GM12878 (cell line): Measurements from ENCODE around the gene THAP3. TPM values are rescaled to one million over a fixed set of nuclear protein-coding genes. Genes with fewer than 3 reads are reported as not detected.

Source experiments
- ATAC-seq: fragments of 200-7000 bp; cut with Tn5 transposase; 3 replicates; pipeline ENCODE4 v1.9.1; 2020; ENCODE audit warnings: mild to moderate bottlenecking, moderate library complexity
- BruUV-seq: library from RNA; stranded (reverse); fragments of 400-500 nt; replicated peaks from 2 replicates; lab custom pipeline; 2021; lab: Mats Ljungman, UMichigan
- CTCF ChIA-PET: fragments of 300-600 bp; sonication (Branson Sonifier 250); formaldehyde crosslinking; extraction: SDS; loops from one replicate; lab custom pipeline; 2021; ENCODE audit warnings: inconsistent platforms; lab: Yijun Ruan, JAX
- POLR2A ChIA-PET: fragments of 350-600 bp; formaldehyde crosslinking; extraction: SDS; loops from one replicate; lab custom pipeline; 2021; ENCODE audit warnings: inconsistent platforms; lab: Charles Lee
- RAD21 ChIA-PET: fragments of 300-600 bp; sonication (Branson Sonifier 250); formaldehyde crosslinking; loops from one replicate; lab custom pipeline; 2023; ENCODE audit warnings: antibody characterized with exemption; ENCODE audit not compliant: unreplicated experiment; lab: Charles Lee
- SMC1A ChIA-PET: fragments of 300-600 bp; sonication (Branson Sonifier 250); formaldehyde crosslinking; loops from one replicate; lab custom pipeline; 2023; ENCODE audit not compliant: unreplicated experiment, uncharacterized antibody; lab: Charles Lee
- DNase-seq: peaks from one replicate; pipeline ENCODE4 v3.0.0-alpha.2; 2011; ENCODE audit warnings: low read depth, low spot score
- FAIRE-seq: peaks from 3 replicates; lab custom pipeline; 2011; peaks lifted over from hg19 to GRCh38; lab: Jason Lieb, UNC
- H2AFZ ChIP-seq: 2 replicates; pipeline ENCODE4 v1.6.0; 2011; ENCODE audit warnings: low read depth, low read length, control low read depth; ENCODE audit not compliant: control insufficient read depth
- H3K27ac ChIP-seq: 2 replicates; pipeline ENCODE4 v1.5.1; 2011; ENCODE audit warnings: control low read depth; ENCODE audit not compliant: control insufficient read depth, insufficient read depth
- H3K27me3 ChIP-seq, 2 experiments: replicated peaks in 1 of 2; 2 replicates each; pipeline versions ENCODE4 v1.6.0 to v1.6.1; 2011; ENCODE audit warnings: low read length in 1 of 2; ENCODE audit not compliant: control insufficient read depth in 2 of 2, insufficient read depth in 2 of 2
- H3K36me3 ChIP-seq, 2 experiments: 2 replicates each; pipeline ENCODE4 v1.5.1; 2011; ENCODE audit warnings: low read length in 1 of 2; ENCODE audit not compliant: control insufficient read depth in 2 of 2, insufficient read depth in 2 of 2
- H3K4me1 ChIP-seq: 2 replicates; pipeline ENCODE4 v1.6.1; 2011; ENCODE audit warnings: mild to moderate bottlenecking, low read length, moderate library complexity, mixed read lengths; ENCODE audit not compliant: control insufficient read depth, insufficient read depth
- H3K4me2 ChIP-seq: 2 replicates; pipeline ENCODE4 v1.6.0; 2011; ENCODE audit warnings: control low read depth; ENCODE audit not compliant: control insufficient read depth, insufficient read depth
- H3K4me3 ChIP-seq: fragments of 200-600 bp; sonication (generic); 2 replicates; pipeline ENCODE4 v1.5.1; 2016
- H3K79me2 ChIP-seq: 2 replicates; pipeline ENCODE4 v1.6.0; 2011; ENCODE audit warnings: low read length; ENCODE audit not compliant: control insufficient read depth, insufficient read depth
- H3K9ac ChIP-seq: 2 replicates; pipeline ENCODE4 v1.8.0; 2011; ENCODE audit warnings: low read length, control low read depth, mixed read lengths; ENCODE audit not compliant: control insufficient read depth, insufficient read depth
- H3K9me3 ChIP-seq: replicated peaks from 3 replicates; pipeline ENCODE4 v1.5.1; 2011; ENCODE audit warnings: mild to moderate bottlenecking, low read length; ENCODE audit not compliant: control insufficient read depth, insufficient read depth
- H4K20me1 ChIP-seq: 2 replicates; pipeline ENCODE4 v1.6.0; 2011; ENCODE audit not compliant: control insufficient read depth, insufficient read depth
- BMI1 ChIP-seq: fragments of 450-650 bp; IDR thresholded peaks from 2 replicates; pipeline ENCODE4 v1.6.1; 2016; ENCODE audit warnings: mild to moderate bottlenecking, moderate library complexity, borderline replicate concordance
- DPF2 ChIP-seq: fragments of 450-650 bp; IDR thresholded peaks from 2 replicates; pipeline ENCODE4 v1.6.1; 2017; ENCODE audit warnings: mild to moderate bottlenecking
- EGR1 ChIP-seq, 2 experiments: IDR thresholded peaks; 1 replicate in 1 of 2; 2 replicates in 1 of 2; pipeline ENCODE4 v1.6.1; 2011 to 2012; ENCODE audit warnings: low read depth in 2 of 2, low read length in 2 of 2, borderline replicate concordance in 1 of 2, mild to moderate bottlenecking in 1 of 2, moderate library complexity in 1 of 2
- IKZF1 ChIP-seq: fragments of 450-650 bp; conservative IDR thresholded peaks from 2 replicates; pipeline ENCODE4 v1.6.1; 2017; ENCODE audit warnings: antibody characterized with exemption, mild to moderate bottlenecking
- IKZF2 ChIP-seq, 2 experiments: fragments of 450-650 bp; IDR thresholded peaks; 2 replicates each; pipeline ENCODE4 v1.6.1; 2017; ENCODE audit warnings: mild to moderate bottlenecking in 2 of 2, moderate library complexity in 2 of 2
- NKRF ChIP-seq: fragments of 450-650 bp; conservative IDR thresholded peaks from 2 replicates; pipeline ENCODE4 v1.6.1; 2017; ENCODE audit warnings: mild to moderate bottlenecking, moderate library complexity
- POU2F2 ChIP-seq: IDR thresholded peaks from 3 replicates; pipeline ENCODE4 v1.6.1; 2011; ENCODE audit warnings: low read depth, mild to moderate bottlenecking, low read length, borderline replicate concordance
- RB1 ChIP-seq: fragments of 450-650 bp; formaldehyde crosslinking; IDR thresholded peaks from 2 replicates; pipeline ENCODE4 v1.6.1; 2017; ENCODE audit warnings: mild to moderate bottlenecking, borderline replicate concordance
- SMARCA5 ChIP-seq: fragments of 450-650 bp; IDR thresholded peaks from 2 replicates; pipeline ENCODE4 v1.6.1; 2017; ENCODE audit warnings: mild to moderate bottlenecking
- SREBF2 ChIP-seq: IDR thresholded peaks from 2 replicates; pipeline ENCODE4 v1.6.1; 2012; ENCODE audit warnings: mild to moderate bottlenecking, low read length
- TCF12 ChIP-seq: IDR thresholded peaks from 2 replicates; pipeline ENCODE4 v1.6.1; 2011; ENCODE audit warnings: low read depth, mild to moderate bottlenecking, low read length
- YY1 ChIP-seq: IDR thresholded peaks from 2 replicates; pipeline ENCODE4 v1.6.1; 2011; ENCODE audit warnings: low read depth, mild to moderate bottlenecking, low read length
- ZNF592 ChIP-seq: fragments of 450-650 bp; IDR thresholded peaks from 2 replicates; pipeline ENCODE4 v1.6.1; 2017; ENCODE audit warnings: mild to moderate bottlenecking, moderate library complexity
- WGBS: methylation state at CpG from one replicate; pipeline ENCODE4 v1.1.6; 2016; ENCODE audit warnings: low lambda C conversion rate; ENCODE audit not compliant: insufficient replicate concordance, insufficient coverage; ENCODE audit errors: missing lambda C conversion rate; 5-methylcytosine and 5-hydroxymethylcytosine counted together
- in situ Hi-C: fragments of 300-500 bp; cut with MboI; formaldehyde crosslinking; loops from 9 replicates; pipeline ENCODE4 v1.14.3; 2018; ENCODE audit warnings: mixed read lengths
- intact Hi-C: fragments of 100-400 bp; cut with micrococcal nuclease; formaldehyde crosslinking; loops from one replicate; pipeline ENCODE4 v1.14.2; 2022; ENCODE audit not compliant: unreplicated experiment
- polyA plus RNA-seq, 11 experiments: library from polyadenylated mRNA; depleted of rRNA in 4 of 11; unstranded in 6 of 11; stranded (reverse) in 5 of 11; fragments of >200 nt; fragmentation: Nextera tagmentation in 4 of 11; fragmentation: Illumina TruSeq in 1 of 11; extraction: Ambion mirVana in 4 of 11; extraction: Trizol in 1 of 11; gene quantifications; 1 replicate in 1 of 11; 2 replicates in 10 of 11; pipeline versions ENCODE4 v1.2.1 to v1.2.3, GENCODE V29; 2011 to 2016; ENCODE audit warnings: inconsistent platforms in 2 of 11, missing spikeins in 2 of 11, low read depth in 1 of 11
- total RNA-seq, 4 experiments: library from RNA; depleted of rRNA in 3 of 4; stranded (reverse); fragments of >200 nt in 3 of 4; fragmentation: Illumina TruSeq in 1 of 4; extraction: Trizol in 1 of 4; gene quantifications; 2 replicates each; pipeline versions ENCODE4 v1.2.1 to v1.2.3, GENCODE V29; 2013 to 2021
- TF ChIP-seq, protein P1 (sequence below): fragments of 450-650 bp; IDR thresholded peaks from 2 replicates; pipeline ENCODE4 v1.6.1; 2016; ENCODE audit warnings: mild to moderate bottlenecking

The THAP3 gene
- total and polyA plus RNA-seq, 10 of the 15 experiments (the other 5 are each of a cell fraction or from before 2014, with no cell fraction given) = 1.5 to 19.5 (median 11.9) TPM

DNA sequence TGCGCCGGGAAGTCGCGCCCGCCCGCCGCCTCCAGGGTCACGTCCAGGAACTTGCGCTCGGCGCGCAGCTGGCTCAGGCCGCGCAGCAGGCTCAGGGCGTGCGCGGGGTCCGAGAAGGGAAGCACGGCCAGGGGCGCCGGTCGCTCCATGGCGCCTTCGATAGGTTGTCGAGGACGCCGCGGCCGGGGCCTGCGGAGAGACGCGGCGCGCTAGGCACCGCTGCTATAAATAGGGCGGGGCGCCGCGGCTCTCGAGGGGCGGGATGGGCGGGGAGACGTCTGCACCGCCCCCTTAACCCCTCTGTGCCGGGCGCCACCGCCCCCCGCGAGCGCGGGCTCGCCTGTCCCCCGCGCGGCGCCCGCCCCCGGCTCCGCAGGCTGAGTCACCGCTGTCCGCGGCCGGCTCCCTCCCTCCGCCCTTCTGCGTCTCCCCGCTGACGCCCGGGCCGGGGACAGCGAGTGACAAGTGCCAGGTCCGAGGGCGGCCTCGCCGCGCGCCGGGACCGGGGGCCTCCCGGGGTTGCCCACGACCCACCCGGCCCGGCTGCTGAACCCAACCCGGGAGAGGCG, 21.9 kb upstream of the THAP3 start, which contains the start of gene KLHL21 (continued):
- TF ChIP-seq, protein P1, sequence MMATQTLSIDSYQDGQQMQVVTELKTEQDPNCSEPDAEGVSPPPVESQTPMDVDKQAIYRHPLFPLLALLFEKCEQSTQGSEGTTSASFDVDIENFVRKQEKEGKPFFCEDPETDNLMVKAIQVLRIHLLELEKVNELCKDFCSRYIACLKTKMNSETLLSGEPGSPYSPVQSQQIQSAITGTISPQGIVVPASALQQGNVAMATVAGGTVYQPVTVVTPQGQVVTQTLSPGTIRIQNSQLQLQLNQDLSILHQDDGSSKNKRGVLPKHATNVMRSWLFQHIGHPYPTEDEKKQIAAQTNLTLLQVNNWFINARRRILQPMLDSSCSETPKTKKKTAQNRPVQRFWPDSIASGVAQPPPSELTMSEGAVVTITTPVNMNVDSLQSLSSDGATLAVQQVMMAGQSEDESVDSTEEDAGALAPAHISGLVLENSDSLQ = no peak
- TF ChIP-seq YY1 (no peak; the same call in 1 of the 2 replicates), IKZF1 (peak; percentile 81), NKRF (peak; percentile 31; the same call in 1 of the 2 replicates), DPF2 (peak; percentile 52), RB1 (peak; percentile 40; the same call in 1 of the 2 replicates)
- TF ChIP-seq, all 136 proteins: peak for 16

- H3K4me3 ChIP-seq = peak overlapping the region; percentile 94
- no peaks in the 10 kb centered on the region for H3K9me3 ChIP-seq
- H3K9ac ChIP-seq = peak overlapping the region; percentile 84
- H2AFZ ChIP-seq = peak overlapping the region; percentile 70
- peaks cover 36% of the 10 kb centered on the region for H3K79me2 ChIP-seq
- no TSS peak for BruUV-seq
- ChIA-PET POLR2A (interaction anchor here (0.9 kb wide), 2 partner anchors 9 to 13 kb away, joined by 3 read pairs; no protein-coding TSS in a partner anchor), SMC1A (interaction anchor here (0.9 kb wide), 1 partner anchor 9 kb away, joined by 3 read pairs; no protein-coding TSS in a partner anchor), RAD21 (no interaction called here), CTCF (interaction anchor here (1.0 to 5.4 kb wide), 2 partner anchors 9 to 49 kb away, joined by 3 to 39 read pairs; partner anchors contain the start of genes NOL9 and TAS1R1)
- FAIRE-seq (no peak), DNase-seq (no peak), ATAC-seq (peak; percentile 42)
- no peaks in the 10 kb centered on the region for H3K27me3 ChIP-seq
- intact Hi-C loops (no loop called here), in situ Hi-C loops (no loop called here)
- H4K20me1 ChIP-seq = no peaks in the 10 kb centered on the region
- H3K4me1 ChIP-seq = peaks cover 13% of the 10 kb centered on the region
- peak overlapping the region; percentile 100 for H3K4me2 ChIP-seq
- 3% methylated on average over 36 of the region's 36 CpGs for WGBS
- peak overlapping the region; percentile 79 for H3K27ac ChIP-seq
- peaks cover 0 to 2% of the 10 kb centered on the region in 2 experiments; a peak in 1 of 4 replicates for H3K36me3 ChIP-seq
- TF ChIP-seq BMI1 (no peak), ZNF592 (no peak), SREBF2 (no peak), TCF12 (0 out of 2 replicates have a peak, but pooled peaks have one; percentile 11), SMARCA5 (0 out of 2 replicates have a peak, but pooled peaks have one; percentile 2), IKZF2 (IDR thresholded peaks at IDR 0.05) (no peak), RB1 (no peak), EGR1 (IDR thresholded peaks at IDR 0.05; ENCODE audit: borderline replicate concordance in 1 of 2, low read depth in 2 of 2, low read length in 2 of 2) (no peak), POU2F2 (no peak)
These were observed 21.3 kb upstream of the THAP3 start for GRCh38 chr1:6603238-6603914.
